WTC11 (cell line): ENCODE results near the gene NTMT1. TPM values are rescaled to one million over a fixed set of nuclear protein-coding genes. Genes with fewer than 3 reads are reported as not detected.

Experiments used
- ATAC-seq: fragments of 200-7000 bp; cut with Tn5 transposase; 2 replicates; pipeline ENCODE4 v1.10.0; 2021; ENCODE audit warnings: mild to moderate bottlenecking, moderate library complexity
- CTCF ChIA-PET: fragments of 300-600 bp; sonication (Branson Sonifier 250); formaldehyde crosslinking; loops from one replicate; lab custom pipeline; 2021; ENCODE audit warnings: antibody characterized with exemption; lab: Charles Lee
- POLR2A ChIA-PET: fragments of 350-600 bp; sonication (Branson Sonifier 250); formaldehyde crosslinking; loops from one replicate; lab custom pipeline; 2021; ENCODE audit warnings: antibody characterized with exemption; lab: Charles Lee
- DNase-seq: peaks from one replicate; pipeline ENCODE4 v3.0.0; 2021; ENCODE audit warnings: low spot score
- H3K27ac Mint-ChIP-seq: 2 replicates; pipeline ENCODE4 v1.8.0; 2021; ENCODE audit warnings: mixed read lengths
- H3K27me3 Mint-ChIP-seq: 2 replicates; pipeline ENCODE4 v1.8.0; 2021; ENCODE audit warnings: low read depth, mild to moderate bottlenecking, moderate library complexity, mixed read lengths
- H3K36me3 Mint-ChIP-seq: 2 replicates; pipeline ENCODE4 v1.8.0; 2021; ENCODE audit warnings: mixed read lengths
- H3K4me1 Mint-ChIP-seq: 2 replicates; pipeline ENCODE4 v1.8.0; 2022; ENCODE audit warnings: mixed read lengths
- H3K4me3 Mint-ChIP-seq: 2 replicates; pipeline ENCODE4 v1.8.0; 2021; ENCODE audit warnings: mild to moderate bottlenecking, moderate library complexity, mixed read lengths
- H3K9me3 Mint-ChIP-seq: 2 replicates; pipeline ENCODE4 v1.8.0; 2021; ENCODE audit warnings: mixed read lengths
- AFF4 ChIP-seq: sonication (generic); formaldehyde crosslinking; IDR thresholded peaks from 2 replicates; pipeline ENCODE4 v1.8.1; 2023; ENCODE audit warnings: mild to moderate bottlenecking, missing genetic modification reagents, borderline replicate concordance
- ATF2 ChIP-seq: sonication (generic); formaldehyde crosslinking; IDR thresholded peaks from 2 replicates; pipeline ENCODE4 v1.8.1; 2022; ENCODE audit warnings: low read depth, missing genetic modification reagents, borderline replicate concordance
- CREB1 ChIP-seq: sonication (generic); formaldehyde crosslinking; IDR thresholded peaks from 2 replicates; pipeline ENCODE4 v1.8.0; 2023; ENCODE audit warnings: mild to moderate bottlenecking, missing genetic modification reagents
- E2F5 ChIP-seq: sonication (generic); formaldehyde crosslinking; IDR thresholded peaks from 2 replicates; pipeline ENCODE4 v1.8.1; 2022; ENCODE audit warnings: mild to moderate bottlenecking, moderate library complexity, missing genetic modification reagents
- ESRRA ChIP-seq: sonication (generic); formaldehyde crosslinking; IDR thresholded peaks from 2 replicates; pipeline ENCODE4 v1.8.1; 2022; ENCODE audit warnings: mild to moderate bottlenecking, missing genetic modification reagents, borderline replicate concordance
- FOXP1 ChIP-seq: sonication (generic); formaldehyde crosslinking; IDR thresholded peaks from 2 replicates; pipeline ENCODE4 v1.8.0; 2022; ENCODE audit warnings: missing genetic modification reagents, mild to moderate bottlenecking, moderate library complexity, borderline replicate concordance
- NR1H2 ChIP-seq: sonication (generic); formaldehyde crosslinking; IDR thresholded peaks from 2 replicates; pipeline ENCODE4 v1.9.0; 2021; ENCODE audit warnings: mild to moderate bottlenecking, moderate library complexity, missing genetic modification reagents
- NR3C1 ChIP-seq: sonication (generic); formaldehyde crosslinking; conservative IDR thresholded peaks from 2 replicates; pipeline ENCODE4 v1.8.1; 2023; ENCODE audit warnings: low read depth, mild to moderate bottlenecking, missing genetic modification reagents
- PRRX2 ChIP-seq: fragments of 250-450 bp; sonication (Bioruptor Pico); IDR thresholded peaks from 2 replicates; pipeline ENCODE4 v1.8.0; 2021; ENCODE audit warnings: mild to moderate bottlenecking
- RELA ChIP-seq: sonication (generic); formaldehyde crosslinking; IDR thresholded peaks from 2 replicates; pipeline ENCODE4 v1.8.1; 2022; ENCODE audit warnings: missing genetic modification reagents, mild to moderate bottlenecking, borderline replicate concordance
- STAT6 ChIP-seq: sonication (generic); formaldehyde crosslinking; conservative IDR thresholded peaks from 2 replicates; pipeline ENCODE4 v1.8.1; 2023; ENCODE audit warnings: mild to moderate bottlenecking, low read depth, missing genetic modification reagents, moderate library complexity
- TCF7 ChIP-seq: sonication (generic); formaldehyde crosslinking; IDR thresholded peaks from 2 replicates; pipeline ENCODE4 v1.8.0; 2022; ENCODE audit warnings: mild to moderate bottlenecking, low read depth, missing genetic modification reagents, moderate library complexity
- TP53 ChIP-seq: sonication (generic); formaldehyde crosslinking; IDR thresholded peaks from 2 replicates; pipeline ENCODE4 v1.8.1; 2023; ENCODE audit warnings: mild to moderate bottlenecking, missing genetic modification reagents
- ZBTB43 ChIP-seq: sonication (generic); formaldehyde crosslinking; IDR thresholded peaks from 2 replicates; pipeline ENCODE4 v1.8.1; 2023; ENCODE audit warnings: mild to moderate bottlenecking, missing genetic modification reagents
- ZNF317 ChIP-seq: sonication (generic); formaldehyde crosslinking; IDR thresholded peaks from 2 replicates; pipeline ENCODE4 v1.8.1; 2023; ENCODE audit warnings: low read depth, mild to moderate bottlenecking, moderate library complexity, missing genetic modification reagents, borderline replicate concordance
- total RNA-seq: library from RNA; stranded (reverse); gene quantifications from 3 replicates; pipeline ENCODE4 v1.2.3, GENCODE V29; 2021
- TF ChIP-seq, protein P1 (sequence below): fragments of 250-450 bp; sonication (Bioruptor Pico); IDR thresholded peaks from 2 replicates; pipeline ENCODE4 v1.8.0; 2021; ENCODE audit warnings: mild to moderate bottlenecking
- TF ChIP-seq, protein P2 (sequence below): fragments of 250-450 bp; sonication (Bioruptor Pico); conservative IDR thresholded peaks from 2 replicates; pipeline ENCODE4 v1.9.0; 2021; ENCODE audit warnings: mild to moderate bottlenecking

Gene NTMT1
- total RNA-seq, 1 experiment from 2014 or later, result 71.1 TPM

DNA sequence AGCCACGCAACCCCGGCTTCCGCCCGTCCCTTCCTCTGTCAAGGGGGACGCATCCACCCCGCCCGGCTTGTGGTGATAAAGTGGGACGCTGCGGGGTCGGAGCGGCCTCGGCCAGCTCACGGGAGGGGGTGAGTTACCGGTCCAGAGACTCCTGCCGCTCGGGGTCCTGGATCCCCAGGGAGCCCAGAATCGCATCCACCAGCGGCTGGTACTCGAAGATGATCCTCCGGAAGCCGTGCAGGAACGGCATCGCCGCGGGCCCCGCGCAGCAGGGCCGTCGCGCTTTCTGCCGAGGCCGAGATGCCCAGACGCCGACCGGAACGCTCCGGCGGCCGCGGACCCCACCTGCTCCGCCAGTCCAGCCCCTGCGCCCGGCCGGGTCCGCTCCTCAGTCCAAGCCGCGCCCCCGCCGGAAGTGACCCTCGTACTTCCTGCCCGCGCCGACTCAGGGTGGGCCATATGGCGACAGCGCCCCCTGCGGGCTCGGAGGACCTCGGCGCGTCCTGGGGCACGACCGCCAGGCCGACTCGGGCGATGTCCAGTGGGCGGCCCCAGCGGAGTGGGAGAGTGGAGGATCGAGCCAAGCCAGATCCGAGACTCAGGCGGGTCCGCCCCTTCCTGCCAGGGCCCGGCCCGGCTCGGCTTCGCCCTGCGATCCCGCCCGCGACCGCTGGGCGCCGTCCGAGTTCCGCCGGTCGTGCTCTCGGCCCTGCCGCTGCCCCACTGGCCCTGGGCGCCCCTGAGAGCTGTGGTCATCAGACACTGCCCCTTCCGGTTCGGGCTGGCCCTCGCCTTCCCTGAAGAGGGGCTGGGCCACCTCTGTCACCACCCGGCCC is 16.0 kb downstream of the NTMT1 start, which contains the start of gene ASB6 (continued):
- TF ChIP-seq ZBTB43 (CRISPR knock-in tag) (peak; percentile 91; the same call in 1 of the 2 replicates), CREB1 (CRISPR knock-in tag) (peak; percentile 75; the same call in 1 of the 2 replicates)
- TF ChIP-seq, protein P1, sequence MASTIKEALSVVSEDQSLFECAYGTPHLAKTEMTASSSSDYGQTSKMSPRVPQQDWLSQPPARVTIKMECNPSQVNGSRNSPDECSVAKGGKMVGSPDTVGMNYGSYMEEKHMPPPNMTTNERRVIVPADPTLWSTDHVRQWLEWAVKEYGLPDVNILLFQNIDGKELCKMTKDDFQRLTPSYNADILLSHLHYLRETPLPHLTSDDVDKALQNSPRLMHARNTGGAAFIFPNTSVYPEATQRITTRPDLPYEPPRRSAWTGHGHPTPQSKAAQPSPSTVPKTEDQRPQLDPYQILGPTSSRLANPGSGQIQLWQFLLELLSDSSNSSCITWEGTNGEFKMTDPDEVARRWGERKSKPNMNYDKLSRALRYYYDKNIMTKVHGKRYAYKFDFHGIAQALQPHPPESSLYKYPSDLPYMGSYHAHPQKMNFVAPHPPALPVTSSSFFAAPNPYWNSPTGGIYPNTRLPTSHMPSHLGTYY (CRISPR knock-in tag), result peak; percentile 20; the same call in 1 of the 2 replicates

DNA sequence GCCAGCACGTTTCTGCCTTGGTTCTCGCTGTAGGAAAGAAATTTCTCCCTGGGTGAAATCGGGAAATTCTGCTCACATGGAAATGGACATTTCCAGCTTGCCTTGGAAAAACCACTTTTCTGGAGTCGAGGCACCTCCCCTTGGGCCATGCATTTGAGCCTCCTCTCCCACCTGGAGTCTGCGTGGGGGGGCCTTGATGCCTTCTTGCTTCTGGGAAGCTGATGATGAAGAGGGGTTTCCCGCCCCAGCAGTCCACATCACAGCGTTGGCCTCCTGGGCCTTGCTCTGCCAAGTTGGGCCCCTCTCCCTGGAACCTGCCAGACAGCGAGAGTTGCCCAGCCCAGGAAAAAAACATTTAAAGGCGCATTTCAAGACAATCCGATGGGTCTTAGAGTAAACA is 17.7 kb downstream of the NTMT1 start:
- H3K27me3 Mint-ChIP-seq, result no peaks in the 10 kb centered on the region; the same call in 1 of the 2 replicates
- no peak overlapping the region for H3K27ac Mint-ChIP-seq
- no peak for TF ChIP-seq TCF7
- TF ChIP-seq ATF2 (CRISPR knock-in tag), result no peak
- TF ChIP-seq, protein P2, sequence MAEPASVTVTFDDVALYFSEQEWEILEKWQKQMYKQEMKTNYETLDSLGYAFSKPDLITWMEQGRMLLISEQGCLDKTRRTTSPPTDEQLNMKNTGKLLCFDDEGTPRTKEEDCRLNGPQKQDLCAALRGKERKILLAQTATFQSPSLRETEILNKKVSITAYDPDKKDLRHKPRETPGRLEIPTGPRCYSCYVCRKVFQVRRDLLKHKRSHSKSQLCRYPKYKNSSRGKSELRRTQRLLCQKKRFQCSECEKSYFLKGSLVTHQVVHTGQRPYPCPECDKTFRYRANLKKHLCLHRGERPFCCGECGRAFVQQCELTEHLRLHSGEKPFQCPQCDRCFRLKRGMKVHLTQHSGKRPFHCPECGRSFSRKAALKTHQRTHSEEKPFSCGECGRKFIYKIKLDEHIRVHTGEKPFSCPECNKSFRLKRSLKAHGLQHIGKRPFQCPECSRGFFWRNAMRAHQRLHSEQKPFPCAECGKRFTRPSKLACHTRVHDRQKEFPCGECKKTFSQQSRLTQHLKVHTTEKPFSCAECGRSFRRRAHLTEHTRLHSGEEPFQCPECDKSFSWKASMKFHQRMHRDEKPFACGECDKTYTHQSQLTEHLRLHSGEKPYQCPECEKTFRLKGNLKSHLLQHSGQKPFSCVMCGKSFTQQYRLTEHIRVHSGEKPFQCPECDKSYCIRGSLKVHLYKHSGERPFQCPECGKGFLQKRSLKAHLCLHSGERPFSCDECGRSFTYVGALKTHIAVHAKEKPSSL, result no peak
- TF ChIP-seq FOXP1 (CRISPR knock-in tag), result no peak
- ChIA-PET CTCF (interaction anchor here (1.3 to 2.5 kb wide), 5 partner anchors 54 to 147 kb away, joined by 4 to 25 read pairs (median 16); no protein-coding TSS in a partner anchor), POLR2A (no interaction called here)
- H3K9me3 Mint-ChIP-seq, result peaks cover 8% of the 10 kb centered on the region
- H3K4me1 Mint-ChIP-seq, result peaks cover 14% of the 10 kb centered on the region
- ATAC-seq, result no peak
- no peak for DNase-seq
- no peaks in the 10 kb centered on the region for H3K36me3 Mint-ChIP-seq
- H3K4me3 Mint-ChIP-seq, result no peak overlapping the region

DNA sequence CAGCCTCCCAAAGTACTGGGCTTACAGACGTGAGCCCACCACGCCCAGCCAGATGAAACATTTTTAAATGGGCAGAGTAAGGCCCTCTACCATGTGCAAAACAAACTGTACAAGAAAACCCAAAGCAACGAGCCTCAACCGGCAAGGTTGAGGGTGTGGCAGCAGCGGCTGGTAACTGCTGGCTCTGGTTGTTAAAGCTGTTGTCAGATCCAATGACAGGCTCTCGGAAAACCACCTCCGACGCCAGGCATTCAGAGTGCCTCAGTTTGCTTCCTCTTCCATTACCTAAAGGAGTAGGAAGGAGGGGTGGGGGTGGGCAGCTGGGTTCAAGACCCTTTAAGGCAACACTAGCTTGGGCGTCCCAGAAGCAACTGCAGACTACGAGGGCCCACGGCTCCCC is 18.4 kb downstream of the NTMT1 start:
- Mint-ChIP-seq H3K27ac (no peak overlapping the region), H3K9me3 (peaks cover 8% of the 10 kb centered on the region), H3K4me1 (peaks cover 14% of the 10 kb centered on the region), H3K4me3 (no peak overlapping the region), H3K36me3 (no peaks in the 10 kb centered on the region), H3K27me3 (no peaks in the 10 kb centered on the region; the same call in 1 of the 2 replicates)
- DNase-seq (no peak), ATAC-seq (no peak)
- POLR2A ChIA-PET, result no interaction called here
- CTCF ChIA-PET, result interaction anchor here (1.3 kb wide), 1 partner anchor 146 kb away, joined by 4 read pairs; no protein-coding TSS in a partner anchor
- TF ChIP-seq TP53 (no peak), NR1H2 (no peak), ZNF317 (CRISPR knock-in tag) (no peak), AFF4 (CRISPR knock-in tag) (no peak), E2F5 (no peak), NR3C1 (CRISPR knock-in tag) (no peak), RELA (CRISPR knock-in tag) (no peak), PRRX2 (CRISPR knock-in tag) (no peak), ESRRA (no peak), STAT6 (CRISPR knock-in tag) (no peak)
